Panc1 (cell line): ENCODE data around the gene WDR49. TPM values are rescaled to one million over a fixed set of nuclear protein-coding genes. Genes with fewer than 3 reads are reported as not detected.

Experiments used
- ATAC-seq: fragments of 200-7000 bp; cut with Tn5 transposase; 2 replicates; pipeline ENCODE4 v1.9.1; 2020; ENCODE audit warnings: mild to moderate bottlenecking, moderate library complexity
- Bru-seq: library from RNA; stranded (reverse); fragments of 400-500 nt; gene quantifications from one replicate; lab custom pipeline; 2021; lab: Mats Ljungman, UMichigan
- BruChase-seq, 2 experiments: library from RNA; stranded (reverse); fragments of 400-500 nt; gene quantifications; one replicate each; lab custom pipeline; 2021; lab: Mats Ljungman, UMichigan
- BruUV-seq: library from RNA; stranded (reverse); fragments of 400-500 nt; replicated peaks from 2 replicates; lab custom pipeline; 2021; lab: Mats Ljungman, UMichigan
- CTCF ChIA-PET: fragments of 300-600 bp; sonication (Branson Sonifier 250); formaldehyde crosslinking; loops from one replicate; lab custom pipeline; 2022; ENCODE audit warnings: antibody characterized with exemption; lab: Charles Lee
- POLR2A ChIA-PET: fragments of 300-600 bp; sonication (Branson Sonifier 250); formaldehyde crosslinking; loops from one replicate; lab custom pipeline; 2022; ENCODE audit warnings: antibody characterized with exemption; lab: Charles Lee
- DNase-seq: peaks from one replicate; pipeline ENCODE4 v3.0.0-alpha.2; 2010; ENCODE audit warnings: low read depth, low spot score
- H3K27ac ChIP-seq: 2 replicates; pipeline ENCODE4 v1.5.1; 2011; ENCODE audit warnings: mild to moderate bottlenecking, low read length, inconsistent platforms
- H3K27me3 ChIP-seq: fragments of 200-500 bp; sonication (Bioruptor generic); 2 replicates; pipeline ENCODE4 v1.6.0; 2014; ENCODE audit warnings: low read length, inconsistent platforms; ENCODE audit not compliant: control insufficient read depth, insufficient read depth
- H3K36me3 ChIP-seq: fragments of 200-500 bp; sonication (Bioruptor generic); 2 replicates; pipeline ENCODE4 v1.5.1; 2014; ENCODE audit warnings: inconsistent platforms, mild to moderate bottlenecking, low read length, moderate library complexity; ENCODE audit not compliant: control insufficient read depth, insufficient read depth
- H3K4me1 ChIP-seq: 2 replicates; pipeline ENCODE4 v1.5.1; 2011; ENCODE audit warnings: inconsistent platforms, mild to moderate bottlenecking, low read length, moderate library complexity; ENCODE audit not compliant: control insufficient read depth, insufficient read depth
- H3K4me3 ChIP-seq, 2 experiments: 2 replicates each; pipeline ENCODE4 v1.5.1; 2011 to 2012; ENCODE audit warnings: low read depth in 2 of 2, low read length in 2 of 2, mild to moderate bottlenecking in 2 of 2, inconsistent platforms in 1 of 2, moderate library complexity in 1 of 2
- H3K9me3 ChIP-seq: fragments of 200-500 bp; sonication (Bioruptor generic); 2 replicates; pipeline ENCODE4 v1.5.1; 2014; ENCODE audit warnings: low read depth, mild to moderate bottlenecking, inconsistent platforms, low read length, moderate library complexity; ENCODE audit not compliant: control insufficient read depth, insufficient read depth
- POLR2AphosphoS5 ChIP-seq: IDR thresholded peaks from 2 replicates; pipeline ENCODE4 v1.6.1; 2012; ENCODE audit warnings: mild to moderate bottlenecking, low read depth, low read length, moderate library complexity
- SIN3A ChIP-seq: IDR thresholded peaks from 2 replicates; pipeline ENCODE4 v1.6.1; 2012; ENCODE audit warnings: low read depth, mild to moderate bottlenecking, low read length, moderate library complexity, borderline replicate concordance; ENCODE audit not compliant: insufficient read depth
- TCF7L2 ChIP-seq: IDR thresholded peaks from 2 replicates; pipeline ENCODE4 v1.6.1; 2011; ENCODE audit warnings: mild to moderate bottlenecking, low read depth, low read length, inconsistent platforms
- in situ Hi-C: cut with HindIII; loops from 2 replicates; pipeline ENCODE4 v1.10.0; 2016; ENCODE audit warnings: low sequenced_read_pairs, low pct_unique_long_range_greater_than_20kb
- intact Hi-C: fragments of 100-400 bp; cut with micrococcal nuclease; formaldehyde crosslinking; loops from one replicate; pipeline ENCODE4 v1.10.0; 2022; ENCODE audit not compliant: unreplicated experiment
- long read RNA-seq: library from polyadenylated mRNA; unstranded; transcript quantifications from one replicate; pipeline ENCODE4 v2.0.0, GENCODE V29; 2021; ENCODE audit not compliant: unreplicated experiment
- polyA plus RNA-seq: library from polyadenylated mRNA; unstranded; fragments of >200 nt; gene quantifications from one replicate; pipeline ENCODE4 v1.2.1, GENCODE V29; 2012; ENCODE audit warnings: missing spikeins; ENCODE audit not compliant: insufficient read length
- total RNA-seq: library from RNA; stranded (reverse); gene quantifications from one replicate; pipeline ENCODE4 v1.2.1, GENCODE V29; 2021; ENCODE audit not compliant: unreplicated experiment
- TF ChIP-seq, protein P1 (sequence below): fragments of 450-650 bp; IDR thresholded peaks from 2 replicates; pipeline ENCODE4 v1.5.1; 2017; ENCODE audit warnings: mild to moderate bottlenecking
- TF ChIP-seq, protein P2 (sequence below), 2 experiments: IDR thresholded peaks; 2 replicates each; pipeline ENCODE4 v1.6.1; 2011 to 2012; ENCODE audit warnings: low read depth in 2 of 2, control low read depth in 1 of 2, low read length in 1 of 2, mild to moderate bottlenecking in 1 of 2, moderate library complexity in 1 of 2; ENCODE audit not compliant: insufficient read depth in 1 of 2

WDR49 gene
- 0.23 TPM for total RNA-seq
- not detected for polyA plus RNA-seq
- Bru-seq, nascent RNA, result percentile 17 among the genes with signal in this experiment
- percentile 25 among the genes with signal in this experiment for BruChase-seq, experiment 1, labeled RNA remaining after a 2-hour chase
- BruChase-seq, experiment 2, labeled RNA remaining after a 6-hour chase, result percentile 15 among the genes with signal in this experiment
- long read RNA-seq, result 0 reads

DNA sequence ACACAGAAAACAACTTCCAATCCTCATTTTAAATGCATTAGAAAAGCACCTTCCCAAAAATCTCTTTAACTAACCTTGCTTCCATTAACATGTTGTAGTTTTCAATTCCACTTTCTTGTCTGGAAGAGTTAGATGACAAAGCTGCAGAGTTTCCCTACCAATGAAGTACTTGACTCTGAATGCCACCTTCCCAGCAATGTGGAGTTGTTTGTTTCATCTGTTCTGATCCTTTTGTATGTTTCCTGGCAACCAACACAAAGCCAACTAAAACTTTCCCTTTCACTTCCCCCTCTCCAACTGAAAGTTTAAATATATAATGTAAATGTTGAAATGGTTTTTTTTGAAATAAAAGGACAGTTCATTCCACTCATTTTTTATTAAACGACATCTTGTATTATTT, at the start of gene WDR49:
Gene WDR49, minus strand, starts transcription at position 183 of the 400 bp plus-strand sequence. CDS start 517 bp downstream, outside the sequence.
- BruUV-seq, result no TSS peak
- in situ Hi-C loops (no loop called here), intact Hi-C loops (no loop called here)
- Histone ChIP-seq H3K27me3 (no peaks in the 10 kb centered on the region), H3K4me3 (no peak within 1 kb of the TSS), H3K9me3 (no peaks in the 10 kb centered on the region), H3K27ac (no peak within 1 kb of the TSS), H3K36me3 (no peaks in the 10 kb centered on the region), H3K4me1 (no peaks in the 10 kb centered on the region)
- ATAC-seq (no peak), DNase-seq (no peak)
- ChIA-PET CTCF (no interaction called here), POLR2A (no interaction called here)
- TF ChIP-seq TCF7L2 (no peak), POLR2AphosphoS5 (no peak), SIN3A (no peak)
- TF ChIP-seq, protein P1, sequence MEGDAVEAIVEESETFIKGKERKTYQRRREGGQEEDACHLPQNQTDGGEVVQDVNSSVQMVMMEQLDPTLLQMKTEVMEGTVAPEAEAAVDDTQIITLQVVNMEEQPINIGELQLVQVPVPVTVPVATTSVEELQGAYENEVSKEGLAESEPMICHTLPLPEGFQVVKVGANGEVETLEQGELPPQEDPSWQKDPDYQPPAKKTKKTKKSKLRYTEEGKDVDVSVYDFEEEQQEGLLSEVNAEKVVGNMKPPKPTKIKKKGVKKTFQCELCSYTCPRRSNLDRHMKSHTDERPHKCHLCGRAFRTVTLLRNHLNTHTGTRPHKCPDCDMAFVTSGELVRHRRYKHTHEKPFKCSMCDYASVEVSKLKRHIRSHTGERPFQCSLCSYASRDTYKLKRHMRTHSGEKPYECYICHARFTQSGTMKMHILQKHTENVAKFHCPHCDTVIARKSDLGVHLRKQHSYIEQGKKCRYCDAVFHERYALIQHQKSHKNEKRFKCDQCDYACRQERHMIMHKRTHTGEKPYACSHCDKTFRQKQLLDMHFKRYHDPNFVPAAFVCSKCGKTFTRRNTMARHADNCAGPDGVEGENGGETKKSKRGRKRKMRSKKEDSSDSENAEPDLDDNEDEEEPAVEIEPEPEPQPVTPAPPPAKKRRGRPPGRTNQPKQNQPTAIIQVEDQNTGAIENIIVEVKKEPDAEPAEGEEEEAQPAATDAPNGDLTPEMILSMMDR, result no peak
- TF ChIP-seq, protein P2, sequence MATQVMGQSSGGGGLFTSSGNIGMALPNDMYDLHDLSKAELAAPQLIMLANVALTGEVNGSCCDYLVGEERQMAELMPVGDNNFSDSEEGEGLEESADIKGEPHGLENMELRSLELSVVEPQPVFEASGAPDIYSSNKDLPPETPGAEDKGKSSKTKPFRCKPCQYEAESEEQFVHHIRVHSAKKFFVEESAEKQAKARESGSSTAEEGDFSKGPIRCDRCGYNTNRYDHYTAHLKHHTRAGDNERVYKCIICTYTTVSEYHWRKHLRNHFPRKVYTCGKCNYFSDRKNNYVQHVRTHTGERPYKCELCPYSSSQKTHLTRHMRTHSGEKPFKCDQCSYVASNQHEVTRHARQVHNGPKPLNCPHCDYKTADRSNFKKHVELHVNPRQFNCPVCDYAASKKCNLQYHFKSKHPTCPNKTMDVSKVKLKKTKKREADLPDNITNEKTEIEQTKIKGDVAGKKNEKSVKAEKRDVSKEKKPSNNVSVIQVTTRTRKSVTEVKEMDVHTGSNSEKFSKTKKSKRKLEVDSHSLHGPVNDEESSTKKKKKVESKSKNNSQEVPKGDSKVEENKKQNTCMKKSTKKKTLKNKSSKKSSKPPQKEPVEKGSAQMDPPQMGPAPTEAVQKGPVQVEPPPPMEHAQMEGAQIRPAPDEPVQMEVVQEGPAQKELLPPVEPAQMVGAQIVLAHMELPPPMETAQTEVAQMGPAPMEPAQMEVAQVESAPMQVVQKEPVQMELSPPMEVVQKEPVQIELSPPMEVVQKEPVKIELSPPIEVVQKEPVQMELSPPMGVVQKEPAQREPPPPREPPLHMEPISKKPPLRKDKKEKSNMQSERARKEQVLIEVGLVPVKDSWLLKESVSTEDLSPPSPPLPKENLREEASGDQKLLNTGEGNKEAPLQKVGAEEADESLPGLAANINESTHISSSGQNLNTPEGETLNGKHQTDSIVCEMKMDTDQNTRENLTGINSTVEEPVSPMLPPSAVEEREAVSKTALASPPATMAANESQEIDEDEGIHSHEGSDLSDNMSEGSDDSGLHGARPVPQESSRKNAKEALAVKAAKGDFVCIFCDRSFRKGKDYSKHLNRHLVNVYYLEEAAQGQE (IDR thresholded peaks at IDR 0.05; ENCODE audit: insufficient read depth in 1 of 2, low read depth in 2 of 2, low read length in 1 of 2), result no peak

DNA sequence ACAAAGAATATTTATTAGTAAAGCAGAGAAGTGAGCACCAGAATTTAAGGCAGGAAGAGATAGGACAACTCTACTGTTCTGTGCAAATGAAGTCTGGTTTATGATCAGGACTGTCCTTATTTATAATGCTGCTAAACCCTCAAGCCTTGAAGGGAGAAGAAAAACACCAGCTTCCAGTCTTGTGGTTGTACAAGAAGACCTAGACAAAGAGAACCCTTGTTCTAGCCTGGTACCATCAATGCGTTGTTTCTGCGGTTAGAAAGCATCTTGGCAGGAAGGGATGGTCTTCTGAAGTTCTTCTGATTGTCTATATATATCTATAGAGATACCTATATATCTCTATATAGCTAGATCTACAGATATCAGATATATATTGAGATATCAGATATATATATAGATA, 47.2 kb upstream of the WDR49 start:
- ChIA-PET CTCF (no interaction called here), POLR2A (no interaction called here)
- TF ChIP-seq, protein P1, result no peak
- TF ChIP-seq POLR2AphosphoS5 (no peak), TCF7L2 (no peak), SIN3A (no peak)
- TF ChIP-seq, protein P2 (IDR thresholded peaks at IDR 0.05; ENCODE audit: insufficient read depth in 1 of 2, low read depth in 2 of 2, low read length in 1 of 2), result no peak
- Histone ChIP-seq H3K4me3 (no peak overlapping the region), H3K27me3 (no peaks in the 10 kb centered on the region), H3K9me3 (no peaks in the 10 kb centered on the region), H3K27ac (no peak overlapping the region), H3K4me1 (no peaks in the 10 kb centered on the region), H3K36me3 (peaks cover 25% of the 10 kb centered on the region)
- no TSS peak for BruUV-seq
- ATAC-seq, result no peak
- intact Hi-C loops, result no loop called here
- no peak for DNase-seq
- in situ Hi-C loops, result no loop called here
